Measurements from ENCODE around the gene GRID1.

DNA sequence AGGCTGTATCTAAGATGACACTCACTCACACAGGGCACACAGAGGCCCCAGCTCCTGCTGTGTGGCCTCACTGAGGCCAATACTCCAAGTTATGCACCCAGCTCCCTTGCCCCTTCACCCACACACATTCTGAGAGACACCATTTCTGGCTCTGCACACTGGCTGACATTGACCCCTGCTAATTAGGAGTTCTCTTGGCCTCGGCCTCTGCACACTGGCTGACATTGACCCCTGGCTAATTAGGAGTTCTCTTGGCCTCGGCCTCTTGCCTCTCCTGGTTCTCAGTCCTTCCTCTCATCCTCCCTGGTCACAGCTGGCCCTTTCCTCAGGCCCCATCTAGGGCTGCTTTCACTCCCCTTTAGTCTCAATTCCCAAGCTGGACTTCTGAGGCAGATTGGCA lies 97.3 kb downstream of the GRID1 start:
- TF ChIP-seq, protein P1, sequence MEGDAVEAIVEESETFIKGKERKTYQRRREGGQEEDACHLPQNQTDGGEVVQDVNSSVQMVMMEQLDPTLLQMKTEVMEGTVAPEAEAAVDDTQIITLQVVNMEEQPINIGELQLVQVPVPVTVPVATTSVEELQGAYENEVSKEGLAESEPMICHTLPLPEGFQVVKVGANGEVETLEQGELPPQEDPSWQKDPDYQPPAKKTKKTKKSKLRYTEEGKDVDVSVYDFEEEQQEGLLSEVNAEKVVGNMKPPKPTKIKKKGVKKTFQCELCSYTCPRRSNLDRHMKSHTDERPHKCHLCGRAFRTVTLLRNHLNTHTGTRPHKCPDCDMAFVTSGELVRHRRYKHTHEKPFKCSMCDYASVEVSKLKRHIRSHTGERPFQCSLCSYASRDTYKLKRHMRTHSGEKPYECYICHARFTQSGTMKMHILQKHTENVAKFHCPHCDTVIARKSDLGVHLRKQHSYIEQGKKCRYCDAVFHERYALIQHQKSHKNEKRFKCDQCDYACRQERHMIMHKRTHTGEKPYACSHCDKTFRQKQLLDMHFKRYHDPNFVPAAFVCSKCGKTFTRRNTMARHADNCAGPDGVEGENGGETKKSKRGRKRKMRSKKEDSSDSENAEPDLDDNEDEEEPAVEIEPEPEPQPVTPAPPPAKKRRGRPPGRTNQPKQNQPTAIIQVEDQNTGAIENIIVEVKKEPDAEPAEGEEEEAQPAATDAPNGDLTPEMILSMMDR (IDR thresholded peaks at IDR 0.05), result no peak
- no peak for TF ChIP-seq POLR2AphosphoS5 (IDR thresholded peaks at IDR 0.05)
- TF ChIP-seq POLR2A (IDR thresholded peaks at IDR 0.05), result no peak
